ENCODE data around the gene LZTR1.

Gene LZTR1

DNA sequence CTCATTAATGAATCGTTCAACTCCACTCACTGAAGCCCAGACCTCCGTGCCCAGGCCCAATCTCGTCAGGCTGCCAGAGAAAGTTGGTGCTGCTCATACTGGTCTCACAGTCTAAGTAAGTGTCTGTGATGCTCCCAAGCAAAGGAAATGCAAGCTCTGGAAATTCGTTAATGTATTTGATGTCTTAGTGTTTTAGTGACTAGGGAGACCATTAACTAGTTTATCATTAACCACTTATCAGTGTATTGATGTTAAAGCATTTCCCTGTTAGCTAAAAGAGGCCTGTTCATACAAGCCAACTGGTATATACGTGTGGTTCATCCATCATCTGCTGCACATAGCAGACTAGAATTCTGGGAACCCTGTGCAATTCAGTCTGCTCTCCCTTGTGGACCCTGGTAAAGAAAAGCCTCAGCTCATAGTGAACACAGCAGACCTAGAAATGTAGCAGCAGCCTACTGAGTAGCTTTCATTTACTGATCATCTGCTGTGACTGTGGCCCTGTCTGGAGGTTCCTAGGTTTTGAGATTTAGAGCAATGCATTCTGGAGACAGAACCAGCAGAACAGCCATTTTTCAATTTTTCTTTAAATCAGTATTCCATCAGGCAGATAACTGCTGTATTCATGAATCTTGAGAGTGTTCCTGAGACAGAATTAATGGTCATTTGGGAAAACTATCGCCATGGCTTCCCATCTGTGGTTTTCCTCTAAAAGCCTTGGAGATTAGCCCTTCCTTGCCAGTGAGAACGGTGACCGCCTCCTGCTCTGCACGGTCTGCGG lies 30.8 kb upstream of the LZTR1 start:
- no peak for DNase-seq

DNA sequence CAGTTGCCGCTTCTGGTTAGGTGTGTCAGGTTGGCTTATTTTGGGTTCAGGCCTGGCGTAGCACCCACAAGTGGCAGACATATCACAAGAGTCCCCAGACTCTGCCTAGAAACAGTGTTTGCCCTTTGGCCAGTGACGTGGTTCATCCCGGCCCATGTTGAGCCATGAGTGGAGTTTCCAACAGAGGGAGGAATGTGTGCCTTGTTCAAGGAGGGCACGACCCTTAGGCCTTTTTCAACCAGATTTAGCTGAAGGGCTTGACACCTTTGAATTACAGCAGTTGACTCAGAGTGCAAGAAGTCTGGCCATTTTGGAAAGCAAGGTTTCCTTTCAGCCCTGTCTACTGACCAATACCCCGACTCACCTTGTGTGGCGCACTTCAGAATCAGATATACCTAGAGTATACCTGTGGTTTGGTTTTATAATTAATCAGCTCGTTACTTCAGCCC lies 30.1 kb upstream of the LZTR1 start:
- DNase-seq: no peak

DNA sequence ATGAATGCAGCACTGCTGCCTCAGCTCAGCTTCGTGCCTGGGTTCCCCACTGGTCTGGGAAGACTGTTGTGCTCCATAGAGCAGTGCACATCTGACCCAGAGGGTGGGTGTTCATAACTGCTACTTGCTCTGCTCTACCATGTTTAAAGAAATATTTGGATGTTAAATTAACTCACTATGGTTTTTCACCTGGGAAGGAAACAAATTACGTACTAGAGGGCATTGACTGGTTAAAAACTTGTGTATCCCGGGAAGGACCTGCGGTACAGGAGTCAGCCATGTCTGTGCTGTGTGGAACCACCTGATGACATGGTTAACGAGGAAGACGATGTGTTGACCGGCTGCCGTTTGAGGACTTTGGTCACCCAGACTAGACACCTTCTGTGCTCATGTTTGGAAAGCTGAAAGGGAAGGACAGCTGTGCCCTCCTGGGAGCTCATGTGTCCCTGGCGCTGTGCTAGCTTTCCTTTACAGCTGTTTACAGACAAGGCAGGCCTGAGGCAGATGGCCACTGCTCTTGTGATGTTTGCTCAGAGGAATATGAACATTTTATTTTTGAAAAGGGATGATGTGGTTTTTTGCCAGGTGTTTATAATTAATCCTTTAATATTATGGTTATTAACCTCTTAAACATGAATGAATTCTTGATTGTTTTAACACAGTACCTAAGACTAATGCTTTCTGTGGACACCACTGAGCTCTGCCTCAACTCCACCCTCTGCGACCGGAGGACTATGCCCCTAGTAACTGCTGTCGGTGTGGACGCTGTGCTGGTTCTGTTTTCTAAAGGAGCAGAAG lies 29.4 kb upstream of the LZTR1 start:
- no peak for DNase-seq

DNA sequence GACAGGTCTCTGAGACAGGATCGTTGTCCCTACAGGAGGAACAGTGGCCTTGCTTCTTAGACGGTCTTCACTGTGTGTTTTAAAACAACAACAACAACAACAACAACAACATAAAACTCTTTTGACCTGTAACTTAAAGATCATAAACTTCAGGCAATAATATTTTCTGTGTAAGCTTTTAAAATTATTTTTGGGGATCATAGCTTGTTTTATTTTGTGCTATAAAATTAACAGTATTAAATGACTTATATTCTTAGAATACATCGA lies 28.8 kb upstream of the LZTR1 start:
- no peak for DNase-seq

DNA sequence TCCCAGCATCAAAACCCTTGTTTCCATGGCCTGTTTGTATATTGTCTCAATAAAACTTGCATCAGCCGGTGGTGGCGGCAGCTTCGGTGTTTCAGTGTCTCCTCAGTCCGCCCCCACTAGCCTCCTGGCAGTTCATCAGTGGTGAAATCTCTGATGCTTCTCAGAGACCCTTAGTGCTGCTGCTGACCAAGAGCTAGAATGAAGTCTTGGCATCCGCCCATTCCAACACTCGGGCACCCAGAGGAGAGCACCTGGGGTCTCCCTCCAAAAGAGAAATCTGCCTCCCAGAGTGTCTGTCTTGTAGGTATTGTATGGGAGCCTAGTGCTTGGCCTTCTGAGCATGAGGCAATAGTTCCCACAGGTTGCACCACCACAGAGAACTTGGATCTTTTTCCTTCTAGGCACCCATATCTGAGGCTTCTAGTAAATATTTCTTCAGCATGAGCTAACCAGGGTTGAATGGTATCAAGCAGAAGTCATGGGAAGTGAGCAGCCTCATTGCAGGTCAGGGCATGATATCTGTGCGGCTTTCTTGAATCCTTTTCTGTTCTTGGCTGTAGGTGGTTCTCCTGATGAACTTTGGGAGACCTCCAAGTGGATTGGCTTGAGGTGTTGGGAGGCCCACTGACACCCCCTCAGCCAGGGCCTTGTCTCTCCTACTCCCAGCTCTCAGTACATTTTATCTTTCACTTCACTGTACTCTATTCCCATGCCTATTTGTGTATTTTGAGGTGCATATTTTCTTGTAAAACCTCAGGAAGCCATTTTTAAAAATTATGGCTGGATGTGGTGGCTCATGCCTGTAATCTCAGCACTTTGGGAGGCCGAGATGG lies 28.2 kb upstream of the LZTR1 start:
- peak; percentile 36 for DNase-seq

DNA sequence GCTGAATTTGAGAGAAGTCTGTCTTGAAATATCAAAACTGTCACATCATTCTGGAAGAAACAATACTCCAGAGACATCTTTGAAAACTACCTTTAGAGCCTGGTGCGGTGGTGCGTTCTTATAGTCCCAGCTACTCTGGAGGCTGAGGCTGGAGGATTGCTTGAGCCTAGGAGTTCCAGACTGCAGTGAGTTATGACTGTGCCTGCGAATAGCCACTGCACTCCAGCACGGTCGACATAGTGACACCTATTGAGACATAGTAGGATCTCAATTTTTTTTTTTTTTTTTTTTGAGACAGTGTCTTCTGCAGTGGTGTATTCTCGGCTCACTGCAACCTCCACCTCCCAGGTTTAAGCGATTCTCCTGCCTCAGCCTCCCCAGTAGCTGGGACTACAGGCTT lies 26.5 kb upstream of the LZTR1 start:
- no peak for DNase-seq

DNA sequence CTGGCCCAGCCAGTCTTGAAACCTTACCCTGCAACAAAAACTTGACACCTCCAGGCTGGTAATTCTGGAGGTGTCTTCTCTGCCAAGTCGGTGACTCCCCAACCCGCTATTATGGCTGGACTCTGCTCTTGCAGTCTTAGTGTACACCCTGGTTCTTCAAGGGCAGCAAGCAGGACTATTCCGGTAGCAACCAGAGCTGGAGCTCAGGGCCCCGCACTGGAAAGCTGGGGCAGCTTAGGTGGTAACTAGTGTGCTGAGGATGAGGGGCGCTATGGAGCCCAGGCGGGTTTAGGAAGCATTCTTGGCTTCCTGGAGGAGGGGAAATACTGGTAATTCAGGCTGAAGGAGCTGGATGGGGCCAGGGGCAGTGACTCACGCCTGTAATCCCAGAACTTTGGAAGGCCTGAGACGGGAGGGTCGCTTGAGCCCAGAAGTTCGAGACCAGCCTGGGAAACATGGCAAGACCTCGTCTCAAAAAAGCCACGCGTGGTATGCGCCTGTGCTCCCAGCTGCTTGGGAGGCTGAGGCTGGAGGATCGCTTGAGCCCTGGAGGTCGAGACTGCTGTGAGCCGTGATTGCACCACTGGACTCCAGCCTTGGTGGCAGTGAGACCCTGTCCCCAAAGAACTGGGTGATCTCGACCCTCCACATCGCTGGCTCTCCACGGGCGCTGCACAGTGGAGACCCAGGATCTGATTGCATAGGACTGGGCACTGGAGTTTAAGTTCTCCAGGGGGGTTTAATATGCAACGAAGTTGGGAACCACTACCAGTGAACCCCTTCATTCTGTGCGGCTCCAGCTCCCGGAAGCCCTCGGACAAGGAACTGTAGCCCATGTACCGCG lies 25.6 kb upstream of the LZTR1 start:
- peak; percentile 49 for DNase-seq

DNA sequence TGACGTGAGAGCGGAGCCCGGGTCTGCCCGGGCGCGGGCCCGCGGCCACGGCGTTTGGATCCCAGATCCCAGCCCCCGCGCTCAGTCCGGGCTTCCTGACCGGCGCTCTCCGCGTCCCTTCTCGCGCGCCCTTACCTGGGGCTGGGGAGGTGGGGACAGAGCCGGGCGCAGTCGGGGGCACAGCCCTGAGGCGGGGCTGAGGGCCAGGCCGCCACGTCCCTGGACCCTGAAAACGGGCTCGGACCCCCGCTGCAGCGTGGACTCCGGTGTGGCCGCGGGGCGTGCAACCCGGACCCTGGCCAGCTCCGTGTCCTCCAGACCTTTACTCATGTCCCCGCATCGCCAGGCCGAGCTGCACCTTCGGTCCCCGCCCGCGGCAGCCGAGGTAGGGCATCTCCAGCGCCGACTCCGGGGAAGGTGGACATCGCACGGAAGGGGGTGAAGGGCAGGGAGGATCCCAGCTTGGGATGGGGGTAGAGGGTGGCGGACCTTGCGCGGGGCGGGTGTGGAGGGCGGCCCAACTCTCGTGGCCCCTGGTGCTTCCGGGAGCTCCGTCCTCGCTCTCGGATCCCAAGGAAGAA lies 24.9 kb upstream of the LZTR1 start:
- DNase-seq: no peak

DNA sequence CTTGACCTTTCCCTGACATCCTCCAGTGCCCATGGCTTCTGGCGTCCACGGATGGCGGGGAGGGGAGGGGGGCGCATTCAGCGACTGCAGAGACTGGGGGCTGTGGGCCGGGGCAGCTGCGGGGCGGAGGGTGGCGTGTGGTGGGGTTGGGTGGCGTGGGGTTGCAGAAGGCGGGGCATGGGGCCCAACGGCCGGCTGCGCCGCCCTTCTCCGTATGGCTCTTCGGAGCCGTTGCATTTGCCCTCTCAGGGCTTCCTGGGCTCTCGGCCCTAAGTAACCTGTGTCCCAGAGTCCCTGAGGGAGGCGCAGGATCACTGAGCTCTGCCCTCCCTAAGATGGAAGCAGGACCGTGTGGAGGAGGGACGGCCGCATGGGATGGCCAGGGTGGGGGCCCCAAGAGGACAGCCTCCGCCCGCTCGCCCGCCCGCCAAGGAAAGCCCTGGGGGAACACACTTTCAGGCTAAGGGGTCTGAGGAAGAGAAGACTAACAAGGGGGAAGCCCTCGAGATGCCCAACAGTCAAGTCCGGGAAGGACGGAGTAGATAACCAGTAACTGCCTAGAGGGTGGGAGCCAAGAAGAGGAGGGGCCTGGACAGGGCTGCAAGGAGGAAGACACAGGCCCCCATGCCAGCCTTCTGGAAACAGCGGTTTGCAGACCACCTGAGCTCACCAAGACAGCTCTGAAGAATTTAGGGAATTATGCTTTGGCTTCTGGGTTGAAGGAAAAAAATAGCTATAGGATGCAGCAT lies 24.2 kb upstream of the LZTR1 start:
- no peak for DNase-seq

DNA sequence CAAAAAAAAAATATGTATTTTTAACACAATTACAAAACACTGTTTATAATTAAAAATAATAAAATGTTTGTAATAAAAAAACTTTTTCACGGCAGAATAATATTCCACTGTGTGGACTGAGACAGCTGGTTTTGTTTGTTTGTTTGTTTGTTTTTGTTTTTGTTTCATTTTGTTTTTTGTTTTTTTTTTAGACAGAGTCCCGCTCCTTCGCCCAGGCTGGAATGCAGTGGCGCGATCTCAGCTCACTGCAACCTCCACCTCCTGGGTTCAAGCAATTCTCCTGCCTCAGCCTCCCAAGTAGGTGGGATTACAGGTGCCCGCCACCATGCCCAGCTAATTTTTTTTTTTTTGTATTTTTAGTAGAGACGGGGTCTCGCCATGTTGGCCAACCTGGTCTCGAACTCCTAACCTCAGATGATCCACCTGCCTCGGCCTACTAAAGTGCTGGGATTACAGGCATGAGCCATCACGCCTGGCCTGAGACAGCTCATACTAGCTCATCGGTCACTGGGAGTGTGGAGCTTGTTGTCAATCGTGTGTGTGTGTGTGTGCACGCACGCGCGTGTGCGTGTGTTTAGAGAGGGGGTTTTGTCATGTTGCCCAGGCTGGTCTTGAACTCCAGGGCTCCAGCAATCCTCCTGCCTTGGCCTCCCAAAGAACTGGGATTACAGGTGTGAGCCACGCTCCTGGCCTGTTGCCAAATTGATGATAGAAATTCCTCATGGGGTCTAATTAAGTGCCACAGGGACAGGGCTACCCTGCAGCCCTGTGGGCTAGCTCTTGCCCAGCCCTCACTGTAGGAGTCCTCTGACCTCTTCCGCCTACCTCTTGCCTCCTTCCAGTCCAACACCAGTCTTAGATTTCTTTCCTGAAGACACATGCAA lies 22.3 kb upstream of the LZTR1 start:
- DNase-seq: no peak

DNA sequence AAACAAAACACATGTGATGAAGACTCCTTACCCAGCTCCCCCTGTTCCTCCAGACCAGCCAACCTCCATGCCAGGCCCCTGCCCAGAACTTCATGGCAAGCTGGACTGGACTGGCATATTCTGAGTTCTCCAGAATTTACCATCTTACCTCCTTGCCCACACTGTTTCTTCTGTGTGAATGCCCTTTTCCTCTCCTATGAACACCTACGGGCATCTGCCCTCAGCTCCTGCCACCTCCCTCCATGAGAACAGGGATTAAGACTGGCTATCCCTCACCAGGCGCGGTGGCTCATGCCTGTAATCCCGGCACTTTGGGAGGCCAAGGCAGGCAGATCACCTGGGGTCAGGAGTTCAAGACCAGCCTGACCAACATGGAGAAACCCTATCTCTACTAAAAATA lies 21.5 kb upstream of the LZTR1 start:
- no peak for DNase-seq

DNA sequence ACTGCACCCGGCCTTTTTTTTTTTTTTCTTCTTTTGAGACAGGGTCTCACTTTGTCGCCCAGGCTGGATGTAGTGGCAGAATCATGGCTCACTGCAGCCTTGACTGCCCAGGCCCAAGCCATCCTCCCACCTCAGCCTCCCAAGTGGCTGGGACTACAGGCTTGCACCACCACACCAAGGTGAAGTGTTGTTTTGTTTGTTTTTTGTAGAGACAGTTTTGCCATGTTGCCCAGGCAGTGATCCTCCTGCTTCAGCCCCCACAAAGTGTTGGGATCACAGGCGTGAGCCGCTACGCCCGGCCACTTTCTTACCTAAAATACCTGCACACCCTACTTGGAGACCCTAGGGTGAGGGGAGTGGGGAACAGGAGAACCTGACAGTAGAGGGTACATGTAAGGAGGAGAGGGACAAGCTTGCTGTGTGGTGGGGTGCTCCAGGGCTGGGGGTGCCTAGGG lies 19.6 kb upstream of the LZTR1 start:
- DNase-seq: no peak

DNA sequence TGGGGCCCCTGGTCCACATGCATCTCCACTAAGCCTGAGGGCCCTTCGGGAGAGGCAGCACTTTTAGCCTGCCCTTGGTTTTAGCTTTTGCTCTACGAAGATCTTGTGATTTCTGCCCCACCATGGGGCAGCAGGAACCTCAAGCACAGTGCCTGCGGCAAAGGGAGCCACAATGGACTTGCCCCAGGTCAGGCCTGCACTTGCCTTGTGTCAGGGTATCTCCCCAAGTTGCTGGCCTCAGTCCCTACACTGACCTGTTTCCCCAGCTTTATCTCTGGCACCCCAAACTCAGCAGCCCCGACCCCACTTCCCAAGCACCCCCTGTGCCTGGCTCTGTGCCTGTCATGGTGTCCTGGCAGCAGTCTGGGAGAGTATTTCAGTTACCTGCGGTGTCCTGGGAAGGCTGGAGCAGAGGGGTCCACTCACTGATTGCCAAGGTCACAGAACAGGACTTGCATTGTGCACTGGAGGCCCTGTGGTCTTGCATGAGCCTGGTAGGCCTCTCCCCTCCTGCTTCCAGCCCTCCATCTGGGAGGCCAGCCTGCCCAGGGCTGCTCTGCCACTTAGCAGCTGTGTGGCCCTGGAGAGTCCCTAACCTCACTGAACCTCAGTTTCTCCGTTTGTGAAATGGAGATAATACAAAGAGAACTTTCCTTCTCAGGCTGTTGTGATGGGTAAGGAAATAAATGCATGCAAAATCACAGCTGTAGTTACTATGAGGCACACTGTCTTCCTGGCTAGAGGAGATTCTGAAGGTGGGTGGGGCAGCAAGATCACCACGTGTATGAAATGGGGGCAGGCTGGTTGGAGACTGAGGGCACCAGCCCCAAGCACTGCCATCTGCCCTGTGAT lies 18.7 kb upstream of the LZTR1 start:
- no peak for DNase-seq

DNA sequence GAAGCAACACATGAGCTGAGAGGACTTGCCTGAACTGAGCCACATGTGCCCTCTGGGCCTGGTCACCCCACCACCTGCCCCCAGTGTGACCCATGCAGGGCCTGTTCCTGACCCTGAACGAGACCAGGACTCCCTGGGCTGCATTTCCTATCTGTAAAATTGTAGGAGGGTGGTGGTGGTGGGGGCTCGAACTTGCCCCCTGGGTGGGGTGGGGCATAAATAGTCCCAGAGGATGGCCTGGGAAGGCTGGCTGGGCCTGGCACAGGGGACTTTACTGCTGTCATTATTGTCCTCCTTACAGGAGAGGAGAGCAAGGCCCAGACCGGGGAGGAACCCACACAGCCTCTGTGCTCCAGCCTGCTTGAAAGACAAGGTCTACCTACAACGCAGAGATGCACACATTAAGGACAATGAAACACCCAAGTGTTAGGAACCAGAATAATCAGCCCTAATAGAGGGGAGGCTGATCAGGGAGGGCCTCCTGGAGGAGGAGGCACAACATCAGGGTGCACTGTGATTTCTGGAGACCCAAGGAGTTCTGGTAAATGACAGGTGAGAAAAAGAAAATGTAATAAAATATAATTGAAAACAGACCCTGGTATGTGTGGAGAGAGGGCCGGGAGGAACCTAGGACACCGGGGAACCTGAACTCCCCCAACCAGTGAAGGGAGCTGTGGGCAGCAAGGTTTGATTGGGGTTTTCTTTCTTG lies 17.9 kb upstream of the LZTR1 start:
- DNase-seq: no peak

DNA sequence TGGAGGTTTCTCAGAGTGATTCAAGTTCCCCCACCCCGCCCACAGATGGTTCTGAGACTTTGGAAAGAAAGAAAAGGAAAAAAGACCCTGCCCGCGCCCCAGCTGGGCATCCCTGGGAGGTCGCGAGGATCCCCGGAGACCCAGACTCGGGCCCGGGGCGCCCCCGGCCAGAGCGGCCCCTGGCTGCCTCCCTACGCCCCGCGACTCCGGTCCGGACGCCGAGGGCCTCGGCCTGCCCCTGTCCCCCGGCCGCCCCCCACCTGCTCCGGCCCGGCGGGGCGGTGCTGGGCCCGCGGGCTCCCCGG lies 17.3 kb upstream of the LZTR1 start:
- DNase-seq: no peak

DNA sequence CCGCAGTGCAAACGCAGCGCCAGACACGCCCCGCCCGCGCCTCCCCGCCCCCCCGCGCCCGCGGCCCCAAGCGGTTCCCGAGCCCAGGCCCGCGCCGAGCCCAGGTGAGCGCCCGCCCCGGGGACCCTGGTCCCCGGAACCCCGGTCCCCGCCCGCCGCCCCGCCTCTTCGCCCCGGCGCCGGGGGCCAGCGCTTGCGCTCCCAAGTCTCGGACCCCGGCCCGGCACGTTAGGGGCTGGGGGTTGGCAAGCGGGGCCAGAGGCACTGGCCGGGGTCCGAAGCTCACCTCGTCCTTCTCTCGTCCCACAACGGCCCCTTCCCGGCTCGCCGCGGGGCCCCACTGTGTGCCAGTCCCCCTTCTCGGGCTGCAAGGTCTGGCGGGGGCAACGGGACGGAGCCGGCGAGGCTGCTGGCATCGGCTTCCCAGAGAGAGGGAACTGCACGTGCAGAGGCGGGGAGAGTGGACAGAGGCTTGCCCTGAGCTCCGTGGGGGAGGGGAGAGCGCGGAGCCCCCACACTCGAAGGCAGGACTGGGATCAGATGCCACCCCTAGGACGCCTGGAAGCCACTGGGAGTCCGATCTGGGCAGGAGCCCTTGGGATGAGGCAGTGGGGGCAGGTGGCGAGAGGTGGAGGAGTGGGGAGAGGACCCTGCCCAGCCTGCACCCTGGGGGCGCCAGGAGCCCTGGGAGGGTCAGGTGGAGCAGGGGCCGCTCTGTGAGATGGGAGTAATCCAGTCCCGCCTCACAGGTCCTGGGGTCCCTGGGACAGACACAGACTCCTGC lies 16.8 kb upstream of the LZTR1 start:
- no peak for DNase-seq

DNA sequence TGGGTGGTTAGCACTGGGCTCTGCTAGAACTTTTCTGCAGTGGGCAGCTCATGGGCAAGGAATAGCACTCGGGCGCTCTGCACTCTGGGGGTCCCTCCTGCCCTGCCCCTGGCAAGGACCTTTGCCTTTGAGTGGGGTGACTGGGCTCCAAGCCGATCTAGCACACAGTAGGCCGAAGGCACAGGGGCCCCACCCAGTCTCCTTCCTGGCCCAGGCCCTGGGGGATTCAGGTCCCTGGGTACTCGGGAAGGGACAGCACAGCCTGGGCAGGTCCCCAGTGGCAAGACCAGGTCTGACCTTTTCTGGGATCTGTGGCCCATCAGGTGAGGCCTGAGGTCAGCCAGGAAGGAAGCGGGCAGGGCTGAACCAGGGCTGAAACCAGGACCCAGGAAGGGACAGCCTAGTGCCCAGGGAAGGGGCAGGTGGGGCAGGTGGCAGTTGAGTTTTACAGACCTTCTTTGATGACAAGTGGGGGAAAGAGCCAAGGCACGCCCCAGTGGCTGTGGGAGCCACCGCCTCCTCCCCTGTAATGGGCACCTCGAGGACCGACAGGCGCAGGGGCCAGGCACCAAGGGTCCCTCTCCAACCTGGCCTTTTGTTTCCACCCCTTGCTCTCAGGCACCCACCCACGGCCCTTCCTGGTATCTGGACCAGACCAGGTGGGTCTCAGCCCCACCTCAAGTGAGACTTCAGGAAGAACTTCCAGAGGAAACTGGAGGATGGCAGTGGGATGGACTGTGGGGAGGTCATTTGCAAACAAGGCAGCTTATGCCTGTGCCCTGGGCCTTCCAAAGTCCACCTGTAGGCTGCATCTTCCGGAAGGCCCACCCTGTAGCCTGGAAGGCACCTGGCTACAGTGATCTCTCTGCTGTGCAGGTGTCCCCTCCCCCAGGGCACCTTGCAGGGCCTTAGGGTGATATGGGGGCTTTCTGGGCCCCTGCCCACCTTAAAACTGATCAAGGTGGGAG lies 15.9 kb upstream of the LZTR1 start:
- no peak for DNase-seq

Data from fibroblast of skin of right biceps (primary cell).